Gastrocnemius medialis (tissue), 4 donors: Measurements from ENCODE around the gene ATP1A2. TPM values are rescaled to one million over a fixed set of nuclear protein-coding genes. Genes with fewer than 3 reads are reported as not detected.

Source experiments
- ATAC-seq, 2 donors: fragments of 150-250 bp; one replicate each; pipeline ENCODE4 v1.9.1; 2016
- DNase-seq, 2 donors: peaks; one replicate each; pipeline ENCODE4 v3.0.0-alpha.2; 2019
- H3K27ac ChIP-seq, 4 donors: fragments of 200-600 bp; sonication (generic); 1 replicate in 1 of 4; 2 replicates in 3 of 4; pipeline ENCODE4 v1.5.1; 2016 to 2018; ENCODE audit warnings: mild to moderate bottlenecking in 2 of 4, moderate library complexity in 1 of 4
- H3K27me3 ChIP-seq, 3 donors: fragments of 200-600 bp; sonication (generic) in 2 of 3; 1 replicate in 1 of 3; 2 replicates in 2 of 3; pipeline versions ENCODE4 v1.5.1 to v1.6.0; 2016 to 2019; ENCODE audit warnings: mild to moderate bottlenecking in 1 of 3, moderate library complexity in 1 of 3
- H3K36me3 ChIP-seq, 2 donors: fragments of 200-600 bp; sonication (generic) in 1 of 2; one replicate each; pipeline ENCODE4 v1.5.1; 2017 to 2018
- H3K4me1 ChIP-seq, 2 donors: fragments of 200-600 bp; sonication (generic) in 1 of 2; one replicate each; pipeline ENCODE4 v1.5.1; 2016 to 2017; ENCODE audit warnings: mild to moderate bottlenecking in 2 of 2
- H3K4me3 ChIP-seq, 4 donors: fragments of 200-600 bp; sonication (generic) in 3 of 4; 1 replicate in 1 of 4; 2 replicates in 3 of 4; pipeline ENCODE4 v1.5.1; 2016 to 2019; ENCODE audit warnings: mild to moderate bottlenecking in 2 of 4
- H3K9me3 ChIP-seq, 3 donors: fragments of 200-600 bp; sonication (generic) in 2 of 3; 1 replicate in 1 of 3; 2 replicates in 2 of 3; pipeline ENCODE4 v1.5.1; 2016 to 2019
- CTCF ChIP-seq, 5 experiments: fragments of 450-650 bp in 3 of 5; fragments of 200-600 bp in 2 of 5; sonication (generic) in 2 of 5; IDR thresholded peaks in 4 of 5; conservative IDR thresholded peaks in 1 of 5; 1 replicate in 4 of 5; 2 replicates in 1 of 5; pipeline ENCODE4 v1.5.1; 2016 to 2019; ENCODE audit warnings: antibody characterized with exemption in 5 of 5, mild to moderate bottlenecking in 3 of 5, moderate library complexity in 3 of 5
- POLR2A ChIP-seq, 2 donors: fragments of 450-650 bp; IDR thresholded peaks; one replicate each; pipeline ENCODE4 v1.6.1; 2017; ENCODE audit warnings: antibody characterized with exemption in 2 of 2, mild to moderate bottlenecking in 2 of 2, moderate library complexity in 2 of 2
- in situ Hi-C, 4 donors: fragments of 200-750 bp; cut with MboI; loops; one replicate each; pipeline versions ENCODE4 v1.15.0 to v1.8.0; 2017; ENCODE audit warnings: low sequenced_read_pairs in 4 of 4
- intact Hi-C: fragments of 100-400 bp; cut with DNase I; formaldehyde crosslinking; loops from one replicate; pipeline ENCODE4 v1.15.1; 2023; ENCODE audit warnings: low total_unique reads
- total RNA-seq, 4 donors: library from RNA; depleted of rRNA; stranded (reverse); fragments of >200 nt; gene quantifications; one replicate each; pipeline versions ENCODE4 v1.1.0 to v1.2.3, GENCODE V29; 2016

Gene ATP1A2
- total RNA-seq, 4 donors from 2014 or later = 281 to 710 (median 413) TPM

DNA sequence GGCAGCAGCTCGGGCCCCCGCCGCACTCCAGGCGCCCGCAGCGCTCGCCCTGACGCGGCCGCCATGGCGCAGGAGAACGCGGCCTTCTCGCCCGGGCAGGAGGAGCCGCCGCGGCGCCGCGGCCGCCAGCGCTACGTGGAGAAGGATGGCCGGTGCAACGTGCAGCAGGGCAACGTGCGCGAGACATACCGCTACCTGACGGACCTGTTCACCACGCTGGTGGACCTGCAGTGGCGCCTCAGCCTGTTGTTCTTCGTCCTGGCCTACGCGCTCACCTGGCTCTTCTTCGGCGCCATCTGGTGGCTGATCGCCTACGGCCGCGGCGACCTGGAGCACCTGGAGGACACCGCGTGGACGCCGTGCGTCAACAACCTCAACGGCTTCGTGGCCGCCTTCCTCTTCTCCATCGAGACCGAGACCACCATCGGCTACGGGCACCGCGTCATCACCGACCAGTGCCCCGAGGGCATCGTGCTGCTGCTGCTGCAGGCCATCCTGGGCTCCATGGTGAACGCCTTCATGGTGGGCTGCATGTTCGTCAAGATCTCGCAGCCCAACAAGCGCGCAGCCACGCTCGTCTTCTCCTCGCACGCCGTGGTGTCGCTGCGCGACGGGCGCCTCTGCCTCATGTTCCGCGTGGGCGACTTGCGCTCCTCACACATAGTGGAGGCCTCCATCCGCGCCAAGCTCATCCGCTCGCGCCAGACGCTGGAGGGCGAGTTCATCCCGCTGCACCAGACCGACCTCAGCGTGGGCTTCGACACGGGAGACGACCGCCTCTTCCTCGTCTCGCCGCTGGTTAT is 31.4 kb upstream of the ATP1A2 start:
- in situ Hi-C loops = loop anchor here in 3 of 4 donors (10.0 to 25.0 kb wide), 3 partner anchors 49 to 278 kb away; partner anchors contain the start of genes NHLH1 (in 2 of the 3), PEX19 (in 1 of the 3) and PIGM (in 1 of the 3)
- no peak for ATAC-seq

GRCh38 chr1:160084771-160085321 is 30.7 kb upstream of the ATP1A2 start:
- intact Hi-C loops (loop anchor here (5.0 to 10.0 kb wide), 2 partner anchors 207 to 290 kb away; no protein-coding TSS in a partner anchor), in situ Hi-C loops (loop anchor here in 3 of 4 donors (10.0 to 25.0 kb wide), 3 partner anchors 50 to 277 kb away; partner anchors contain the start of genes NHLH1 (in 2 of the 3), PEX19 (in 1 of the 3) and PIGM (in 1 of the 3))
- Histone ChIP-seq H3K27ac (no peak overlapping the region), H3K36me3 (no peaks in the 10 kb centered on the region), H3K4me1 (peaks cover 0 to 6% of the 10 kb centered on the region in 2 donors), H3K9me3 (no peaks in the 10 kb centered on the region), H3K27me3 (peaks cover 0 to 12% (median 3%) of the 10 kb centered on the region in 3 donors), H3K4me3 (no peak overlapping the region)
- DNase-seq (no peak), ATAC-seq (no peak)
- TF ChIP-seq CTCF (IDR thresholded peaks at IDR 0.05 in 4 of 5, conservative IDR thresholded peaks at IDR 0.05 in 1 of 5) (no peak), POLR2A (IDR thresholded peaks at IDR 0.05) (no peak)

More for the DNA sequence above, 31.4 kb upstream of the ATP1A2 start:
- Histone ChIP-seq H3K27me3 (peaks cover 0 to 12% (median 3%) of the 10 kb centered on the region in 3 donors), H3K4me1 (peaks cover 0 to 8% of the 10 kb centered on the region in 2 donors), H3K9me3 (no peaks in the 10 kb centered on the region), H3K36me3 (no peaks in the 10 kb centered on the region), H3K27ac (no peak overlapping the region), H3K4me3 (peak overlapping the region in 2 of 4 donors; percentile 17 to 21)
- TF ChIP-seq CTCF (IDR thresholded peaks at IDR 0.05 in 4 of 5, conservative IDR thresholded peaks at IDR 0.05 in 1 of 5) (peak in 4 of 5 experiments; percentile 23 to 56 (median 42)), POLR2A (IDR thresholded peaks at IDR 0.05) (no peak)
- intact Hi-C loops = loop anchor here (10.0 kb wide), 1 partner anchor 291 kb away; no protein-coding TSS in a partner anchor
- DNase-seq = no peak

DNA sequence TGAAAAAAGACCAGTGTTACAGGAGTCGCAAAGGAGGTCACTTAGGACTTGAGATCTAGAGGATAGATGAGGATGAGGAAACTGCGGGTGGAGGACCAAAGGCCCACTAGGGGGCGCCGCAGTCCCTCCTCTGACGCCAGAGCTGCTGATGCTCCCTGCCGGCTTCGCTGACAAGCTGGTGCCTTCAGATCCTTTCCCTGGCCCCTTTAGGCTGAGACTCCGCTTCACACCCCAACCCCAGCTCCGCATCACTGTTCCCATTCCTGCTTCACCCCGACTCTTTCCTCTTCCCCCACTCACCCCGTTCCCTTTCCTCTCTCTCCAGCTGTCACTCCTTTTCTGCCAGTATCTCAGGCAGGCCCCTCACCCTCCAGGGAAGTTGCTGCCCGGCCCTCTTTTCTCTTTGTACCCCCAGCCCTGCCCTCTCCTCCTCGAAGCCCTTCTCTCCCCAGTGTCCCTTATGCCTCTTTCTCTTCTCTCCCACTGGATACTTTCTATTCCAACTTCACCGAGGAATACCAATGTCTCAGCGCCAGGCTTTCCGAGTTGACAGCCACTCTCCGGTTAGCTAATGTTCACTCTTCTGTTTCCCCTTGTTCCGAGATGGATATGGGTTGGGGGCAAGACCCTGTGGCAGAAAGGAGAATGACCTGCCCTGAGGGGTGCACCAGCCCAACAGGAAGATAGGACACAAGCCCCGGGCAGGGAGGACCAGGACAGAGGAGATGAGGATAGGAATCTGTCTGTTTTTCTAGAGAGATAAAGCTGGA is 29.7 kb upstream of the ATP1A2 start:
- Histone ChIP-seq H3K36me3 (no peaks in the 10 kb centered on the region), H3K27me3 (peaks cover 0 to 12% (median 3%) of the 10 kb centered on the region in 3 donors), H3K27ac (peak overlapping the region; percentile 14 to 51 (median 36)), H3K4me1 (peaks cover 0 to 6% of the 10 kb centered on the region in 2 donors), H3K9me3 (no peaks in the 10 kb centered on the region), H3K4me3 (no peak overlapping the region)
- peak; percentile 75 to 89 (median 88) for TF ChIP-seq CTCF (IDR thresholded peaks at IDR 0.05 in 4 of 5, conservative IDR thresholded peaks at IDR 0.05 in 1 of 5)
- no peak for TF ChIP-seq POLR2A (IDR thresholded peaks at IDR 0.05)
- in situ Hi-C loops (loop anchor here in 3 of 4 donors (10.0 to 25.0 kb wide), 3 partner anchors 51 to 276 kb away; partner anchors contain the start of genes NHLH1 (in 2 of the 3), PEX19 (in 1 of the 3) and PIGM (in 1 of the 3)), intact Hi-C loops (loop anchor here (5.0 to 10.0 kb wide), 2 partner anchors 206 to 289 kb away; no protein-coding TSS in a partner anchor)
- ATAC-seq (peak; percentile 69 to 89), DNase-seq (peak; percentile 53 to 79)

DNA sequence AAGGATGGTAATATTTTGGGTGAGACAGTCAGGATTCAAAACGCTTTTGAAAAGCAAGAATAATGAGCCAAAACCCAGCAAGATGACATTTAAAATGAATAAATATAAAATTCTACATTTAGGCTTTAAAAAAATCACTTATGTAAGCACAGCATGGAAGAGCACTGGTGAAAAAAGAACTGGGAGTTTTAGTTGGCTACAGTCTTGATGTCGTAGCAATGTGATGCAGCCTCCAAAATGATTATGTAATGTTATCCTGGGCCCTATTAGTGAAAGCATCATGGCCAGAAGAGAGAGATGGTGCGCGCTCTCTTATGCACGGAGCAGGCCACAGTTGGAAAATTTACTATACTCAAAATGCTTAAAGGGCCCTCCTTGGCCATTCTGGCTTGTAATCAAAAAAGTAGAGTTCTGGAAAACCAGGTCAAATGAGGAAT is 29.1 kb upstream of the ATP1A2 start:
- in situ Hi-C loops = loop anchor here in 3 of 4 donors (10.0 to 25.0 kb wide), 3 partner anchors 52 to 276 kb away; partner anchors contain the start of genes NHLH1 (in 2 of the 3), PEX19 (in 1 of the 3) and PIGM (in 1 of the 3)
- intact Hi-C loops = loop anchor here (5.0 to 10.0 kb wide), 2 partner anchors 206 to 288 kb away; no protein-coding TSS in a partner anchor
- Histone ChIP-seq H3K4me3 (no peak overlapping the region), H3K9me3 (no peaks in the 10 kb centered on the region), H3K27me3 (peaks cover 0 to 9% (median 3%) of the 10 kb centered on the region in 3 donors), H3K36me3 (no peaks in the 10 kb centered on the region), H3K4me1 (peaks cover 0 to 6% of the 10 kb centered on the region in 2 donors), H3K27ac (peak overlapping the region; percentile 14 to 51 (median 36))
- DNase-seq = no peak
- TF ChIP-seq POLR2A (IDR thresholded peaks at IDR 0.05) = no peak
- TF ChIP-seq CTCF (IDR thresholded peaks at IDR 0.05 in 4 of 5, conservative IDR thresholded peaks at IDR 0.05 in 1 of 5) = no peak
- ATAC-seq = peak in 1 of 2 donors; percentile 53
